Embryonic facial prominence (tissue), 1 donor: ENCODE results near the gene ECI2.
"Not testable (repeated sequence)": the region's sequence is repeated elsewhere in the genome, so short reads cannot be mapped to it uniquely, and the experiment has no call there.

Experiments
- DNase-seq: peaks from one replicate; pipeline ENCODE4 v3.0.0-alpha.2; 2016; ENCODE audit errors: extremely low spot score

The ECI2 gene

GRCh38 chr6:4102687-4103244 is 32.6 kb downstream of the ECI2 start:
- no peak for DNase-seq

GRCh38 chr6:4101298-4101697 is 34.1 kb downstream of the ECI2 start:
- DNase-seq, result no peak

GRCh38 chr6:4100655-4101054 is 34.7 kb downstream of the ECI2 start:
- DNase-seq, result no peak

DNA sequence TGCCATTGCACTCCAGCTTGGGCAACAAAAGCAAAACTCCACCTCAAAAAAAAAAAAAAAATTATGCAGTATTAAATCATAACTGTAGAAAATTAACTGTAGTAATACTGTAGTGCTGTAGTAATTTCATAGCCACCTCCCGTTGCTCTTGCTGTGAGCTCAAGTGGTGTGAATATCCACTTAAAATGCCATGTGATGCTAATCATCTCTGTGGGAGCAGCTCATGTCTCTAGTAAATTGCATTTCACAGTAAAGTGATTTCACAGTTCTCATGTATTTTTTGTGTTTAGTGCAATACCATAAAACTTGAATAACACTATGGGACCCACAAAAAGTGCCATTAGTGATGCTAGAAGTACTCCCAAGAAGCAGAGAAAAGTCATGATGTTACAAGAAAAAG is 42.1 kb downstream of the ECI2 start:
- no peak for DNase-seq

DNA sequence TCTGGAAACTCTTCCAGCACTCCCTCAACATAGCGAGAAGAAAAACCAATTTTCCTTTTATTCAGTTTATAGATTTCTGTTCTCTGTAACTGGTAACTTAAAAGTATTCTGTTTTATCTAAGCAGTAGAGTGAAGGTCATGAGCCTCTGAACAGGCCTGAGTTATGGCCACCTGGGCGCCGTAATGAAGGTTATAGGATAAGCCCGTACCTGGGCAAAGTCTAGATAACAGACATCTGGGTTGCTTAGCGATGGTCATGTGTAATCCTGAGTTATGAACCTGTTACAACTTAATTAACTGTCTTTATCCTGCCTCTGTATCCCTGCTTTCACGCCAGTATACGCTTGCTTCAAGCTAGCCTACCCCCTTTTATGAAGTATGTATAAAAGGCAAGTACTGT is 43.4 kb downstream of the ECI2 start:
- DNase-seq, result no peak

DNA sequence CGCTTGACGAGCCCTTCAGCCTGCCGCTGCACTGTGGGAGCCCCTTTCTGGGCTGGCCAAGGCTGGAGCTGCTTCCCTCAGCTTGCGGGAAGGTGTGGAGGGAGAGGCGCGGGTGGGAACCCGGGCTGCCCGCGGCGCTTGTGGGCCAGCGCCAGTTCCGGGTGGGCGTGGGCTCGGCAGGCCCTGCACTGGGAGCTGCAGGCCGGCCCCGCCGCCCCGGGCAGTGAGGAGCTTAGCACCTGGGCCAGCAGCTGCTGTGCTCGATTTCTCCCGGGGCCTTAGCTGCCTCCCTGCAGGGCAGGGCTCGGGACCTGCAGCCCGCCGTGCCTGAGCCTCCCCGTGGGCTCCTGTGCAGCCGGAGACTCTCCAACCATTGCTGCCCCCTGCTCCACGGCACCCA is 45.3 kb downstream of the ECI2 start:
- not testable (repeated sequence) for DNase-seq

DNA sequence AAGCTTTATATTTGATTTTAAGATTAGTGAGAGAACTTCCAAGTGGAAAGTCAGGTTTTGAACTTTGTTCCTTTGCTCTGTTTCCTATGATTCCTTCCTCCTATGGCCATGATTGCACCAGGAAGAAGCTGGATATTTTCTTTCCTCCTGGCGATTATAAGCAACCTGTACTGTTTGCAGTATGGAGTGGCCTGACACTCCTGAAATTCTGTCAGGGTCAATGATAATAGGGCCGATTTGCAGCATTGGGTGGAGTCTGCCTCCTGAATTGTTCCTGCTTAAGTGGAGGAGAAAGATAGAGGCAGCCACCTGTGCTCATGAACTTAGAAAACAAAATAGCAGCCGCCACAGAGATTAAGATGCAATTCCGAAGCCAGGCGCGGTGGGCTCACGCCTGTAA is 46.7 kb downstream of the ECI2 start:
- no peak for DNase-seq

DNA sequence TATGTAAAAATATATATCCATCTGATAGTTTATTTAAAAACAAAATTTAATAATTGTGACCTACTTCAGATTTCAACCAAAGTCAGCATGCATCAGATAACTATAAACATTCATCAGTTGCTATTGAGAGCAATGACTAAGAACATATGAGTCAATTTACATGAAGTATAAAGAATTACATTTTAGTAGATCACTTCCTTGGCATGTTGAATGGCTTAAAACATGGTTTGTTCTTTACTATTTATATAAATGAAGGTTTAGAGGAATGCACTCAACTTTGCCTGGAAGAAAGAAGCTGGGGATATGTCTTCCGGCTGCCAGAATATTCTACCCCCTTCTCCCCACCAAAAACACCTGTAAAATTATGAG is 50.1 kb downstream of the ECI2 start:
- no peak for DNase-seq

DNA sequence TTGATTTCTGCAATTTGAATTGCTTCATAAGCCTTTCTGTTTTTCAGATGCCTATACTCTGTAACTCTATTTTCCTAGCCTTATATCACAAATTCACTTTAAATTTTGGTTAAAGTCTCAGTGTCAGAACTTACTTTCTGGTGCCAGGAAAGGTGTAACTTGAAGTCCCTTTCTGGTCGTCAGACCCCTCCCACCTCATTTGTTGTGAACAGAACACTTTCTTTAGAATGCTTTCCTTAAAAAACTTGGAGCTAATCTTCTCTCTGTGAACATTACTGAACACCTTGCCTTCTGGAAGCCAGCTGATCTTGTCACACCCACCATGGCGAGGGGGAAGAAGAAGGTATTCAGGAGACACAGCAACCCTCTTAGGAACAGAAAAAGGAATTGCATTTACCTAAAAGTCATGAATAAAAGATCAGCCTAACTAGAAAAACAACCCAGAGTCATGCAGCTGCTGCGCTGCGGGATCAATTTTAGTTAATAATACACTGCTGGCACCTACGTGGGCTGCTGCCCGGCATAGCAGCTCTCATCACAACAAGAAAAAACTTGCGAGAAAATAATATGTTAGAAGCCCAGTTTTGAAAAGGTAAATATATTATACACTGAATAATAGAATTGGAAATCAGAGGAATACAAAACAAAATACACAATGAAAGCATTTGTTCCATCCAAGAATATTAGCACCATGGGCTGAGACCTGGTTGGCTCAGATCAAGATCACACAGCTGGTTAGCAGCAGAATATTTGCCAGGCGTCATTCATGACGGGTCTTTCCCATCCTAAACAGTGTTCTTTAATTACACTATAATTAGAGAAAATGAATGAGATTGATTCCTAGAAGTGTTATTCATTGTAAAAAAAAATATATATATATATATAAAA is 50.7 kb downstream of the ECI2 start:
- no peak for DNase-seq

DNA sequence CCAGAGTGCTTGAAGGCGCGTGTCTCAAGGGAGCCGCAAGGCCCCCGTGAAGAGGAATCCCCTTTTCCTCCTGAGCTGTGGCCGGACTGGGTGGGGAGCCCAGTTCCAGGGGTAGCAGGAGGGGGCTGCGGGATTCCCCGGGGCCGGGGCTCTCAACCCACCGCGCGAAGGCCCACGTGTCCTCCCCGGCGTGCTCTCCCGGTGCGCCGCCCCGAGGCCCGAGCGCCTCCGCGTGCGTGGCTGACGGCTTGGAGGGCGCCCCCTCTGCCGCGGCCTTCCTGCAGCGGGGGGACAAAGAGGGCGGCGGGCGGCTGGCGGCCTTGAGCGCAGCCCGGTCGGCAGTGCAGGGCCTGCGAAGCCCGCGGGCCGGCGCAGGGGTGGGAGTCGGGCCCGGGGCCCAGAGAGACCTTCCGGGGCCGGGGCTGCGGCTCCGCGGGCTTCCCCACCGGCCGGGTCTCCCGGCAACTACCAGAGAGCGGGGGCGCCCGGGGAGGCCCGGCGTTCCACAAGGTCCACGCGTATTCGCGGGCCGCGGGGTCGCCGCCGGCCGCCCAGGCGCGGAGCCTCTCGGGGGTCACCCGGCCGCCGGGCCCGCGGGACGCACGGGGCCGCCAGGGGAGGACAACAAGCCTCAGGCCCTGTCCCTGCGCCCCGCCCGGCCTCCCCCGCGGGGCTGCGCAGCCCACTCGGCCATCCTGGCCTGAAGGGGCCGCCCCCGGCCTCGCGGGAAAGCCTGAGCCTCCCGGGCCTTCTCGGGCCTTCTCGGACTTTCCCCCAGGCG is 56.5 kb downstream of the ECI2 start, which contains the start of gene FAM217A:
TSS of gene FAM217A (minus strand) at position 447 of the 781 bp plus-strand sequence. CDS start 1,723 bp downstream, outside the sequence.
- no peak for DNase-seq

- DNase-seq, result no peak
Measured at GRCh38 chr6:4074478-4075235, 60.7 kb downstream of the ECI2 start.

GRCh38 chr6:4071330-4071729 is 64.0 kb downstream of the ECI2 start:
- DNase-seq, result no peak

DNA sequence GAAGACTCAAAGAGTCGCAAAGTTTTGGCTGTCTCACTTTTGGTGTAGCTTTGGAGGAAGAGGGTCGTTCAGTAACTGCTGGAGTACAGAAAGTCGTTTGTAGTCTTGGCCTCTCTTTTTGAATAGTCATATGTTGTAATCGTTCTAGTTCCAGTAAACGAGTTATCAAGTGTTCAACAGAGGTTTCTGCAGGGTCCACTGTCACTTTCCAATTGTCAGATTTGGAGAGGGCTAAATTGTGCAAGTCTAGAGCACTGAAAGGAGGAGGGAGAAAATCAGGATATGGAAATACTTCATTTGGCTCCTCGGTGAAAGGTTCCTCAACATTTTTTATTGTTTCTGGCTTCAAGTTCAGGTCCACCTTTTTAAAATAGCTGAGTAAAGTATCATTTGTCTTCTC is 66.2 kb downstream of the ECI2 start:
- DNase-seq, result no peak

DNA sequence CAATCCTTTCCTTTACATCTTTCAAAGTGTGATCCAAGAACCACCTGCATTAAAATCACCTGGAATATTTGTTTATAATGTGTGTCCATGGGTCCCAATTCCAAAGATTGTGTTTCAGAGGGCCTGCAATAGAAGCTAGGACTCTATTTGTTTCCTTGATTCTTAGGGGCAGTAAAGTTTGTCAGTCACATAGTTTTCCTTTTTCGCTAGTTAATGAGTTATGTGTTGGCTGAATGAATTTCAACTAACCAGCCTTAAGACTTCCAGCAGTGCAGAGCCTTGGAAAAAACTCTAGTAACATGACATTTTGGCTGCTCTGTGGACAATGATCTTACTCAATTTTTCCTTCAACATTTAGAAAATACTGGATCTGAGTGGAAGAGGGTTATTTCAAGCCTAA is 67.7 kb downstream of the ECI2 start:
- DNase-seq, result no peak

- no peak for DNase-seq
Measured at GRCh38 chr6:4066029-4066755, 69.2 kb downstream of the ECI2 start.
